ENCODE data around the gene MMP17. TPM values are rescaled to one million over a fixed set of nuclear protein-coding genes. Genes with fewer than 3 reads are reported as not detected.
"Not testable (repeated sequence)": the region's sequence is repeated elsewhere in the genome, so short reads cannot be mapped to it uniquely, and the experiment has no call there.

Gene MMP17
- total RNA-seq, 1 donor from 2014 or later: 16.8 TPM

GRCh38 chr12:131882804-131883520 lies 54.8 kb downstream of the MMP17 start:
- no peaks in the 10 kb centered on the region for H3K4me1 ChIP-seq
- H3K9me3 ChIP-seq: no peaks in the 10 kb centered on the region
- no peak overlapping the region for H3K4me3 ChIP-seq
- no peaks in the 10 kb centered on the region for H3K36me3 ChIP-seq
- intact Hi-C loops (cut with DNase I): no loop called here
- H3K27me3 ChIP-seq: no peaks in the 10 kb centered on the region
- DNase-seq (ENCODE audit: low spot score in 2 of 2): no peak
- H3K27ac ChIP-seq: no peak overlapping the region
- no peak for TF ChIP-seq CTCF (IDR thresholded peaks at IDR 0.05)

DNA sequence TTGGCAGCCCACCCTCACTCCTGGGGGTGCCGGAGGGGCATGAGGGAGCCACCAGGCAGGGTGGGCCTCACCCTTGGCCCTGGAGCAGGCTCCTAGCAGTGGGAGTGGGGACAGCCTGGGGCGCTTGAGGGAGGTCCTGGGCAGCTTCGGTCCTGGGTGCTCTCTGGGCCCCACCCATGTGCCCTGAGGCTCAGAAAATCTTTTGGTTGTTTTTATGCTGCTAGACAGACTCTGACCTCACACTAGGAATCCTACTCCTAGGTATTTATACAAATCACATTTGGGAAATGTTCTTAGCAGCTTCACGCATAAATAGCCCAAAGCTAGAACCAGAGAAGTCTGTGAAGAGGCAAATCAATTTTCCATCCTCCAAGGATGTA lies 55.3 kb downstream of the MMP17 start:
- Histone ChIP-seq H3K27me3 (no peaks in the 10 kb centered on the region), H3K27ac (no peak overlapping the region), H3K9me3 (no peaks in the 10 kb centered on the region), H3K4me3 (no peak overlapping the region), H3K4me1 (no peaks in the 10 kb centered on the region), H3K36me3 (no peaks in the 10 kb centered on the region)
- intact Hi-C loops (cut with DNase I): no loop called here
- TF ChIP-seq CTCF (IDR thresholded peaks at IDR 0.05): no peak
- no peak for DNase-seq (ENCODE audit: low spot score in 2 of 2)

DNA sequence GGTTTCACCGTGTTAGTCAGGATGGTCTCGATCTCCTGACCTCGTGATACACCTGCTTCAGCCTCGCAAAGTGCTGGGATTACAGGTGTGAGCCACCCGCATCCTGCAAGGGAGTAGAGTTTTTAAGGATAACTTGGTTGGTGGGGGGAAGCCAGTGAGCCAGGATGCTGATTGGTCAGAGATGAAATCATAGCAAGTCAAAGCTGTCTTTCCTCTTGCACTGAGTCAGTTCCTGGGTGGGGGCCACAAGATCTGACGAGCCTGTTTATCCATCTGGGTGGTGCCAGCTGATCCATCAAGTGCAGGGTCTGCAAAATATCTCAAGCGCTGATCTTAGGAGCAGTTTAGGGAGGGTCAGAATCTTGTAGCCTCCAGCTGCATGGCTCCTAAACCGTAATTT lies 56.9 kb downstream of the MMP17 start:
- H3K9me3 ChIP-seq; H3K4me1 ChIP-seq; intact Hi-C loops (cut with DNase I); H3K36me3 ChIP-seq; H3K27me3 ChIP-seq; H3K27ac ChIP-seq; DNase-seq (ENCODE audit: low spot score in 2 of 2); H3K4me3 ChIP-seq: not testable (repeated sequence)

GRCh38 chr12:131885543-131886057 lies 57.4 kb downstream of the MMP17 start:
- no peaks in the 10 kb centered on the region for H3K9me3 ChIP-seq
- H3K4me3 ChIP-seq: no peak overlapping the region
- no peaks in the 10 kb centered on the region for H3K4me1 ChIP-seq
- H3K36me3 ChIP-seq: no peaks in the 10 kb centered on the region
- H3K27me3 ChIP-seq: no peaks in the 10 kb centered on the region
- H3K27ac ChIP-seq: no peak overlapping the region
- no peak for TF ChIP-seq CTCF (IDR thresholded peaks at IDR 0.05)
- no peak for DNase-seq (ENCODE audit: low spot score in 2 of 2)
- intact Hi-C loops (cut with DNase I): no loop called here

GRCh38 chr12:131891722-131892121 lies 63.5 kb downstream of the MMP17 start:
- H3K9me3 ChIP-seq; H3K36me3 ChIP-seq; H3K4me1 ChIP-seq; DNase-seq (ENCODE audit: low spot score in 2 of 2); H3K27ac ChIP-seq; H3K4me3 ChIP-seq; H3K27me3 ChIP-seq: not testable (repeated sequence)
- intact Hi-C loops (cut with DNase I): loop anchor here (10.0 kb wide), 1 partner anchor 253 kb away; the partner anchor contains the start of genes DDX51 and NOC4L

- intact Hi-C loops (cut with DNase I): loop anchor here (10.0 kb wide), 1 partner anchor 252 kb away; the partner anchor contains the start of genes DDX51 and NOC4L
- no peak for TF ChIP-seq CTCF (IDR thresholded peaks at IDR 0.05)
- Histone ChIP-seq H3K4me3 (no peak overlapping the region), H3K9me3 (no peaks in the 10 kb centered on the region), H3K4me1 (peaks cover 5 to 11% of the 10 kb centered on the region in 2 donors), H3K36me3 (peaks cover 4 to 7% of the 10 kb centered on the region in 2 donors), H3K27me3 (no peaks in the 10 kb centered on the region), H3K27ac (peak overlapping the region; percentile 93)
- DNase-seq (ENCODE audit: low spot score in 2 of 2): no peak
Measured at GRCh38 chr12:131892711-131893604, 64.8 kb downstream of the MMP17 start.
